K562 (cell line): ENCODE results near the gene ACBD4. TPM values are rescaled to one million over a fixed set of nuclear protein-coding genes. Genes with fewer than 3 reads are reported as not detected.

Experiments used
- DNMT1 ChIP-seq: fragments of 450-650 bp; IDR thresholded peaks from 2 replicates; pipeline ENCODE4 v1.6.1; 2016; ENCODE audit warnings: antibody characterized with exemption, mild to moderate bottlenecking
- ELF2 ChIP-seq: fragments of 250-450 bp; sonication (Bioruptor Pico); IDR thresholded peaks from 2 replicates; pipeline ENCODE4 v1.5.0; 2021; ENCODE audit warnings: mild to moderate bottlenecking
- ESRRB ChIP-seq: fragments of 250-450 bp; sonication (Bioruptor Pico); IDR thresholded peaks from 2 replicates; pipeline ENCODE4 v1.5.0; 2020; ENCODE audit warnings: mild to moderate bottlenecking, moderate library complexity, borderline replicate concordance
- GTF3C2 ChIP-seq: IDR thresholded peaks from 3 replicates; pipeline ENCODE4 v1.6.1; 2011; ENCODE audit warnings: borderline replicate concordance, mild to moderate bottlenecking, moderate library complexity; ENCODE audit not compliant: insufficient read length; ENCODE audit errors: extremely low read depth
- HDAC1 ChIP-seq, 2 experiments: fragments of 450-650 bp; IDR thresholded peaks; 2 replicates each; pipeline ENCODE4 v1.6.1; 2016 to 2017; ENCODE audit warnings: inconsistent platforms in 1 of 2, mild to moderate bottlenecking in 1 of 2, moderate library complexity in 1 of 2
- LARP7 ChIP-seq: fragments of 450-650 bp; IDR thresholded peaks from 2 replicates; pipeline ENCODE4 v1.6.1; 2016
- MAZ ChIP-seq, 2 experiments: fragments of 450-650 bp in 1 of 2; sonication (generic) in 1 of 2; formaldehyde crosslinking; IDR thresholded peaks in 1 of 2; conservative IDR thresholded peaks in 1 of 2; 2 replicates each; pipeline versions ENCODE4 v1.4.0 to v1.5.0; 2020; ENCODE audit warnings: mild to moderate bottlenecking in 1 of 2, missing genetic modification reagents in 1 of 2
- NBN ChIP-seq: fragments of 450-650 bp; IDR thresholded peaks from 2 replicates; pipeline ENCODE4 v1.6.1; 2016; ENCODE audit warnings: low read depth, mild to moderate bottlenecking
- PHB2 ChIP-seq: fragments of 450-650 bp; IDR thresholded peaks from 2 replicates; pipeline ENCODE4 v1.6.1; 2017; ENCODE audit warnings: low read depth
- SIRT6 ChIP-seq: IDR thresholded peaks from one replicate; pipeline ENCODE4 v1.6.1; 2012; ENCODE audit warnings: low read depth, mild to moderate bottlenecking, control low read depth, inconsistent platforms, low read length, moderate library complexity
- ZNF224 ChIP-seq: sonication (generic); formaldehyde crosslinking; IDR thresholded peaks from 2 replicates; pipeline ENCODE4 v1.8.0; 2022; ENCODE audit warnings: mild to moderate bottlenecking, missing genetic modification reagents
- polyA plus RNA-seq, 8 experiments: library from polyadenylated mRNA; depleted of rRNA in 4 of 8; stranded (reverse) in 5 of 8; unstranded in 3 of 8; fragments of >200 nt; fragmentation: Nextera tagmentation in 2 of 8; fragmentation: Illumina TruSeq in 1 of 8; extraction: Ambion mirVana in 2 of 8; extraction: Trizol in 1 of 8; gene quantifications; 2 replicates each; pipeline versions ENCODE4 v1.2.1 to v1.2.3, GENCODE V29; 2011 to 2014; ENCODE audit warnings: inconsistent platforms in 1 of 8, missing spikeins in 1 of 8
- total RNA-seq, 7 experiments: library from RNA; depleted of rRNA in 6 of 7; stranded (reverse); fragments of >200 nt in 6 of 7; fragmentation: Illumina TruSeq in 2 of 7; extraction: Trizol in 2 of 7; gene quantifications; 2 replicates each; pipeline versions ENCODE4 v1.2.1 to v1.2.3, GENCODE V29; 2011 to 2021; ENCODE audit warnings: low replicate concordance in 1 of 7
- TF ChIP-seq, protein P1 (sequence below): sonication (generic); formaldehyde crosslinking; IDR thresholded peaks from 2 replicates; pipeline ENCODE4 v1.8.1; 2023; ENCODE audit warnings: mild to moderate bottlenecking, missing genetic modification reagents
- TF ChIP-seq, protein P2 (sequence below): fragments of 250-450 bp; sonication (Bioruptor Pico); IDR thresholded peaks from 2 replicates; pipeline ENCODE4 v1.5.0; 2021; ENCODE audit warnings: mild to moderate bottlenecking, moderate library complexity
- TF ChIP-seq, protein P3 (sequence below), 2 experiments: IDR thresholded peaks in 1 of 2; conservative IDR thresholded peaks in 1 of 2; 2 replicates each; pipeline ENCODE4 v1.6.1; 2016; ENCODE audit warnings: low read depth in 2 of 2, mild to moderate bottlenecking in 1 of 2, missing compliant biosample characterization in 1 of 2, missing genetic modification characterization in 1 of 2, moderate library complexity in 1 of 2

Gene ACBD4
- total and polyA plus RNA-seq, 9 of the 15 experiments (the other 6 are each of a cell fraction or from before 2014, with no cell fraction given), result 0.14 to 6.9 (median 4.6) TPM

GRCh38 chr17:45149037-45149668 is 13.7 kb downstream of the ACBD4 start (continued):
- TF ChIP-seq GTF3C2 (no peak), LARP7 (no peak), MAZ (CRISPR knock-in tag; conservative IDR thresholded peaks at IDR 0.05 in 1 of 2, IDR thresholded peaks at IDR 0.05 in 1 of 2) (peak; percentile 41 to 92; a peak in 3 of 4 replicates), PHB2 (no peak), HDAC1 (IDR thresholded peaks at IDR 0.05) (no peak), DNMT1 (no peak), ZNF224 (CRISPR knock-in tag) (no peak), ELF2 (CRISPR knock-in tag) (peak; percentile 50; the same call in 1 of the 2 replicates), ESRRB (CRISPR knock-in tag) (no peak), NBN (0 out of 2 replicates have a peak, but pooled peaks have one; percentile 7), SIRT6 (no peak)
- TF ChIP-seq, protein P1, sequence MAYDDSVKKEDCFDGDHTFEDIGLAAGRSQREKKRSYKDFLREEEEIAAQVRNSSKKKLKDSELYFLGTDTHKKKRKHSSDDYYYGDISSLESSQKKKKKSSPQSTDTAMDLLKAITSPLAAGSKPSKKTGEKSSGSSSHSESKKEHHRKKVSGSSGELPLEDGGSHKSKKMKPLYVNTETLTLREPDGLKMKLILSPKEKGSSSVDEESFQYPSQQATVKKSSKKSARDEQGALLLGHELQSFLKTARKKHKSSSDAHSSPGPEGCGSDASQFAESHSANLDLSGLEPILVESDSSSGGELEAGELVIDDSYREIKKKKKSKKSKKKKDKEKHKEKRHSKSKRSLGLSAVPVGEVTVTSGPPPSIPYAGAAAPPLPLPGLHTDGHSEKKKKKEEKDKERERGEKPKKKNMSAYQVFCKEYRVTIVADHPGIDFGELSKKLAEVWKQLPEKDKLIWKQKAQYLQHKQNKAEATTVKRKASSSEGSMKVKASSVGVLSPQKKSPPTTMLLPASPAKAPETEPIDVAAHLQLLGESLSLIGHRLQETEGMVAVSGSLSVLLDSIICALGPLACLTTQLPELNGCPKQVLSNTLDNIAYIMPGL (CRISPR knock-in tag), result no peak; the same call in 1 of the 2 replicates
- TF ChIP-seq, protein P2, sequence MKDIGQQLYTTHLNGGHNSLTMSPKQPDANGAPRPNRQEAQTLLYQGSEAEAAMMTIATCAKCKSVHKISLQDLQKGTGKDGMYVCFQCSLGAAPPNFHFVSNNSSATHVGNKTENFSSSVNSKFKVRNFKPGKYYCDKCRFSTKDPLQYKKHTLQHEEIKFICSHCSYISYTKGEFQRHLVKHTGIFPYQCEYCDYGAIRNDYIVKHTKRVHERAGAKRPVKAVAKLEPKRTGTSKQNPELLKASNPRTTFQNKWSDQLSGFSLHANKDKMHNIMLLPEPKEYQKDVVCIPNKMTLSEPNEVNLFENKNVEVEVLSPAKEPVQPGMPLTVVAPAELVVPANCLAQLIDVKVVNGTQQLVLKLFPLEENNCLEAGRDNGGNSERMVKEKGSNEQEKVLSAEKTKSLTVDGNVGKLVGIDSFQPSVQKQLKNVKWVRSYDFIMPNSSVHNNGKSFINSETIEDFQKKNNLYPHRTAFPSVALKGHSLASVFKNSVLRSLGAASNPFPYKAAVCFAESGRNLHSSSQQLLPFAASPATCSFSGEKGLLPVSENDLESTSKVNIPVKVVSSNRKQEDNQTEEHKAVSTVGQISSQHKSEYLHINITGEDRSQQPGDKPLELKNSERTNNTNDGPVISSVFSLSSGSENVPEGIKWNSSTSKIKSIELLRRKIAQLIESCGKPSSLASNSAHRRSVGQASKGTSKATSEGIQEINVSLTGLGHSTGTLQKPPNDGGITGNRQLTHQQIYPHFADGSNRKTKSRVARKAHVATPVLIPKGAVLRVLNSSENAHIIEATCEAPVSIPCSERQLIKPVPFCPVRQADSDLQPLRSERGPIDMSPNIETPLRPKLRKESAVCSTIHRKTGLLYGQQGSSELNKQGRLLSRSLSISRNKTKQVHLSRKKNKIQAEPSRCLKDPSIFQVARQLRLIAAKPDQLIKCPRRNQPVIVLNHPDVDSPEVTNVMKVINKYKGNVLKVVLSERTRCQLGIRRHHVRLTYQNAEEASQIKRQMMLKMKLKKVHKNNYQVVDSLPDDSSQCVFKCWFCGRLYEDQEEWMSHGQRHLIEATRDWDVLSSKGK, result no peak
- TF ChIP-seq, protein P3, sequence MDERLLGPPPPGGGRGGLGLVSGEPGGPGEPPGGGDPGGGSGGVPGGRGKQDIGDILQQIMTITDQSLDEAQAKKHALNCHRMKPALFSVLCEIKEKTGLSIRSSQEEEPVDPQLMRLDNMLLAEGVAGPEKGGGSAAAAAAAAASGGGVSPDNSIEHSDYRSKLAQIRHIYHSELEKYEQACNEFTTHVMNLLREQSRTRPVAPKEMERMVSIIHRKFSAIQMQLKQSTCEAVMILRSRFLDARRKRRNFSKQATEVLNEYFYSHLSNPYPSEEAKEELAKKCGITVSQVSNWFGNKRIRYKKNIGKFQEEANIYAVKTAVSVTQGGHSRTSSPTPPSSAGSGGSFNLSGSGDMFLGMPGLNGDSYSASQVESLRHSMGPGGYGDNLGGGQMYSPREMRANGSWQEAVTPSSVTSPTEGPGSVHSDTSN (CRISPR knock-in tag; IDR thresholded peaks at IDR 0.05; ENCODE audit: low read depth), result no peak
- TF ChIP-seq, protein P3 (tag; conservative IDR thresholded peaks at IDR 0.05; ENCODE audit: low read depth), result no peak
